ENCODE results near the gene PSMB1. TPM values are rescaled to one million over a fixed set of nuclear protein-coding genes. Genes with fewer than 3 reads are reported as not detected.
A peak's percentile ranks its signal among the peaks of the same experiment; 100 is the strongest.

Gene PSMB1
- total and polyA plus RNA-seq, 2 experiments from 2014 or later = 357 to 576 TPM

DNA sequence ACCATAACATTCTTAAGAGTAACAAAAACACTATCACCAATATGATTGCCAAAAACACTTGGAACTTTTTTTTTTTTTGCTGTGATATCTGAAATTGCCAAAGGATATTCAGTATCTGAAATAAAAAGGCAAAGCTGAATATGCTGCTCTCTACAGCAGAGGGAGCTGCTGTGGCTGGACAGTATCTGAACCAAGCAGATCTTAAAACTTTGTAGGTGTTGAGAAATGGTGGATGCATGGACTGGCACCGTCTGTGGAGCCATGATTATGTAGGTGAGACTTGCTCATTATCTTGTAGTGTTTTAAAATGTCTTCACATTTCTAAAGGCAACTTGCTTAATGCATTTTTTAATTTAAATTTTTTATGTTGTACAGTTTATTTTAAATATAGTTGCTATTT is 22.1 kb upstream of the PSMB1 start:
- TF ChIP-seq ZNF114 (CRISPR knock-in tag; IDR thresholded peaks at IDR 0.05) (no peak), EZH2 (IDR thresholded peaks at IDR 0.05; ENCODE audit: low read depth, unreplicated experiment) (no peak), CREB1 (CRISPR knock-in tag; IDR thresholded peaks at IDR 0.05; ENCODE audit: low read depth) (no peak), ZNF331 (CRISPR knock-in tag; IDR thresholded peaks at IDR 0.05; ENCODE audit: low read depth) (no peak), POLR2AphosphoS5 (IDR thresholded peaks at IDR 0.05; ENCODE audit: low read depth) (no peak), JUNB (IDR thresholded peaks at IDR 0.05; ENCODE audit: unreplicated experiment) (no peak)
- TF ChIP-seq, protein P1, sequence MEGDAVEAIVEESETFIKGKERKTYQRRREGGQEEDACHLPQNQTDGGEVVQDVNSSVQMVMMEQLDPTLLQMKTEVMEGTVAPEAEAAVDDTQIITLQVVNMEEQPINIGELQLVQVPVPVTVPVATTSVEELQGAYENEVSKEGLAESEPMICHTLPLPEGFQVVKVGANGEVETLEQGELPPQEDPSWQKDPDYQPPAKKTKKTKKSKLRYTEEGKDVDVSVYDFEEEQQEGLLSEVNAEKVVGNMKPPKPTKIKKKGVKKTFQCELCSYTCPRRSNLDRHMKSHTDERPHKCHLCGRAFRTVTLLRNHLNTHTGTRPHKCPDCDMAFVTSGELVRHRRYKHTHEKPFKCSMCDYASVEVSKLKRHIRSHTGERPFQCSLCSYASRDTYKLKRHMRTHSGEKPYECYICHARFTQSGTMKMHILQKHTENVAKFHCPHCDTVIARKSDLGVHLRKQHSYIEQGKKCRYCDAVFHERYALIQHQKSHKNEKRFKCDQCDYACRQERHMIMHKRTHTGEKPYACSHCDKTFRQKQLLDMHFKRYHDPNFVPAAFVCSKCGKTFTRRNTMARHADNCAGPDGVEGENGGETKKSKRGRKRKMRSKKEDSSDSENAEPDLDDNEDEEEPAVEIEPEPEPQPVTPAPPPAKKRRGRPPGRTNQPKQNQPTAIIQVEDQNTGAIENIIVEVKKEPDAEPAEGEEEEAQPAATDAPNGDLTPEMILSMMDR (conservative IDR thresholded peaks at IDR 0.05; ENCODE audit: low read depth in 2 of 2) = peak; percentile 58 to 64
- Histone ChIP-seq H2AFZ (no peak overlapping the region), H3K4me2 (no peak overlapping the region), H3K4me1 (ENCODE audit: insufficient read depth) (no peaks in the 10 kb centered on the region), H4K20me1 (replicated peaks; ENCODE audit: insufficient read depth) (no peaks in the 10 kb centered on the region), H3K4me3 (no peak overlapping the region), H3K9me2 (ENCODE audit: insufficient read depth) (no peaks in the 10 kb centered on the region), H3K27ac (ENCODE audit: low read depth) (0 out of 2 replicates have a peak overlapping the region, but pooled peaks have one; percentile 30), H3F3A (replicated peaks; ENCODE audit: low read depth) (no peaks in the 10 kb centered on the region), H3K79me2 (replicated peaks; ENCODE audit: insufficient read depth) (no peaks in the 10 kb centered on the region), H3K27me3 (ENCODE audit: insufficient read depth) (no peaks in the 10 kb centered on the region), H3K36me3 (ENCODE audit: insufficient read depth) (peaks cover 2% of the 10 kb centered on the region)
- DNase-seq (ENCODE audit: low spot score) (peak; percentile 36), ATAC-seq (peak; percentile 57; the same call in 2 of the 3 replicates)
- Mint-ChIP-seq H3K4me3 (no peak overlapping the region), H3K27me3 (ENCODE audit: insufficient read depth, low read depth, poor library complexity) (no peaks in the 10 kb centered on the region), H3K4me1 (no peaks in the 10 kb centered on the region), H3K27ac (no peak overlapping the region), H3K9me3 (no peaks in the 10 kb centered on the region), H3K36me3 (ENCODE audit: low read depth) (peaks cover 44% of the 10 kb centered on the region)

DNA sequence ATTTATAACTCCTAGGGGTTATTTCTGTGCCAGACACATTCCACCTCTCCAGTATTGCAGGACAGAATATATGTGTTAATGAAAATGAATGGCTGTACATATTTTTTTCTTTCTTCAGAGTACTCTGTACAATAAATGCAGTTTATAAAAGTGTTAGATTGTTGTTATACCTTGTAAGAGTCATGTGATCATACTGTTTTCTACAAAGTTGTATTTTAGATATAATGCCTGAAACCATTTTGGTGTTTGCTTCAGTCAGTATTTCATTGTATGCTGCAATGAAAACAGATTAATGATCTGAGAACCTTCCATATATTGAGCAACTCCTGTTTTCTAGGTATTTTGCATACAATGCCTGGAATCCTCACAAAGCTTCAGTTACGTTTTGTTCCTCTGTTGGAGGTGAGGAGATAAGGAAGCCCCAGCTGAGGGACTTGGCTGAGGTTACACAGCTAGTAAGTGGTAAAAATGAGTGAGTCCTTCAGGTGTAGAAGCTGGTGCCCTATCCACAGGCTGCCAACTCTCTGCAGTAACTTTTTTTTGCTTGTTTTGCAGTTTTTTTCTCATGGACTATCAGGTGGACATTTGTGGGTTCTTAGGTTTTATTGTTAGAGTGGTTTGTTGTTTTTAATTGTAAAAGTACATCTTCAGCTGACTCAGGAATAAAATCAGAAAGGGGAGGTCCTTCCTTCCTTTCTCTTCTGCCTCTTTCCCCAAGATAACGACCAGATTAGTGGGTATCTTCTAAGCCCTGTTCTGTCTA is 19.8 kb upstream of the PSMB1 start:
- Histone ChIP-seq H3K9me2 (ENCODE audit: insufficient read depth) (no peaks in the 10 kb centered on the region), H3F3A (replicated peaks; ENCODE audit: low read depth) (no peaks in the 10 kb centered on the region), H3K79me2 (replicated peaks; ENCODE audit: insufficient read depth) (no peaks in the 10 kb centered on the region), H3K36me3 (ENCODE audit: insufficient read depth) (peaks cover 16% of the 10 kb centered on the region), H3K27me3 (ENCODE audit: insufficient read depth) (no peaks in the 10 kb centered on the region), H3K4me1 (ENCODE audit: insufficient read depth) (no peaks in the 10 kb centered on the region), H3K4me2 (no peak overlapping the region), H3K27ac (ENCODE audit: low read depth) (no peak overlapping the region), H2AFZ (no peak overlapping the region), H4K20me1 (replicated peaks; ENCODE audit: insufficient read depth) (no peaks in the 10 kb centered on the region), H3K4me3 (no peak overlapping the region)
- Mint-ChIP-seq H3K27me3 (ENCODE audit: insufficient read depth, low read depth, poor library complexity) (no peaks in the 10 kb centered on the region), H3K36me3 (ENCODE audit: low read depth) (peaks cover 45% of the 10 kb centered on the region), H3K4me3 (no peak overlapping the region), H3K4me1 (no peaks in the 10 kb centered on the region), H3K27ac (no peak overlapping the region), H3K9me3 (no peaks in the 10 kb centered on the region)
- no peak for DNase-seq (ENCODE audit: low spot score)
- no peak for ATAC-seq
- TF ChIP-seq, protein P2, sequence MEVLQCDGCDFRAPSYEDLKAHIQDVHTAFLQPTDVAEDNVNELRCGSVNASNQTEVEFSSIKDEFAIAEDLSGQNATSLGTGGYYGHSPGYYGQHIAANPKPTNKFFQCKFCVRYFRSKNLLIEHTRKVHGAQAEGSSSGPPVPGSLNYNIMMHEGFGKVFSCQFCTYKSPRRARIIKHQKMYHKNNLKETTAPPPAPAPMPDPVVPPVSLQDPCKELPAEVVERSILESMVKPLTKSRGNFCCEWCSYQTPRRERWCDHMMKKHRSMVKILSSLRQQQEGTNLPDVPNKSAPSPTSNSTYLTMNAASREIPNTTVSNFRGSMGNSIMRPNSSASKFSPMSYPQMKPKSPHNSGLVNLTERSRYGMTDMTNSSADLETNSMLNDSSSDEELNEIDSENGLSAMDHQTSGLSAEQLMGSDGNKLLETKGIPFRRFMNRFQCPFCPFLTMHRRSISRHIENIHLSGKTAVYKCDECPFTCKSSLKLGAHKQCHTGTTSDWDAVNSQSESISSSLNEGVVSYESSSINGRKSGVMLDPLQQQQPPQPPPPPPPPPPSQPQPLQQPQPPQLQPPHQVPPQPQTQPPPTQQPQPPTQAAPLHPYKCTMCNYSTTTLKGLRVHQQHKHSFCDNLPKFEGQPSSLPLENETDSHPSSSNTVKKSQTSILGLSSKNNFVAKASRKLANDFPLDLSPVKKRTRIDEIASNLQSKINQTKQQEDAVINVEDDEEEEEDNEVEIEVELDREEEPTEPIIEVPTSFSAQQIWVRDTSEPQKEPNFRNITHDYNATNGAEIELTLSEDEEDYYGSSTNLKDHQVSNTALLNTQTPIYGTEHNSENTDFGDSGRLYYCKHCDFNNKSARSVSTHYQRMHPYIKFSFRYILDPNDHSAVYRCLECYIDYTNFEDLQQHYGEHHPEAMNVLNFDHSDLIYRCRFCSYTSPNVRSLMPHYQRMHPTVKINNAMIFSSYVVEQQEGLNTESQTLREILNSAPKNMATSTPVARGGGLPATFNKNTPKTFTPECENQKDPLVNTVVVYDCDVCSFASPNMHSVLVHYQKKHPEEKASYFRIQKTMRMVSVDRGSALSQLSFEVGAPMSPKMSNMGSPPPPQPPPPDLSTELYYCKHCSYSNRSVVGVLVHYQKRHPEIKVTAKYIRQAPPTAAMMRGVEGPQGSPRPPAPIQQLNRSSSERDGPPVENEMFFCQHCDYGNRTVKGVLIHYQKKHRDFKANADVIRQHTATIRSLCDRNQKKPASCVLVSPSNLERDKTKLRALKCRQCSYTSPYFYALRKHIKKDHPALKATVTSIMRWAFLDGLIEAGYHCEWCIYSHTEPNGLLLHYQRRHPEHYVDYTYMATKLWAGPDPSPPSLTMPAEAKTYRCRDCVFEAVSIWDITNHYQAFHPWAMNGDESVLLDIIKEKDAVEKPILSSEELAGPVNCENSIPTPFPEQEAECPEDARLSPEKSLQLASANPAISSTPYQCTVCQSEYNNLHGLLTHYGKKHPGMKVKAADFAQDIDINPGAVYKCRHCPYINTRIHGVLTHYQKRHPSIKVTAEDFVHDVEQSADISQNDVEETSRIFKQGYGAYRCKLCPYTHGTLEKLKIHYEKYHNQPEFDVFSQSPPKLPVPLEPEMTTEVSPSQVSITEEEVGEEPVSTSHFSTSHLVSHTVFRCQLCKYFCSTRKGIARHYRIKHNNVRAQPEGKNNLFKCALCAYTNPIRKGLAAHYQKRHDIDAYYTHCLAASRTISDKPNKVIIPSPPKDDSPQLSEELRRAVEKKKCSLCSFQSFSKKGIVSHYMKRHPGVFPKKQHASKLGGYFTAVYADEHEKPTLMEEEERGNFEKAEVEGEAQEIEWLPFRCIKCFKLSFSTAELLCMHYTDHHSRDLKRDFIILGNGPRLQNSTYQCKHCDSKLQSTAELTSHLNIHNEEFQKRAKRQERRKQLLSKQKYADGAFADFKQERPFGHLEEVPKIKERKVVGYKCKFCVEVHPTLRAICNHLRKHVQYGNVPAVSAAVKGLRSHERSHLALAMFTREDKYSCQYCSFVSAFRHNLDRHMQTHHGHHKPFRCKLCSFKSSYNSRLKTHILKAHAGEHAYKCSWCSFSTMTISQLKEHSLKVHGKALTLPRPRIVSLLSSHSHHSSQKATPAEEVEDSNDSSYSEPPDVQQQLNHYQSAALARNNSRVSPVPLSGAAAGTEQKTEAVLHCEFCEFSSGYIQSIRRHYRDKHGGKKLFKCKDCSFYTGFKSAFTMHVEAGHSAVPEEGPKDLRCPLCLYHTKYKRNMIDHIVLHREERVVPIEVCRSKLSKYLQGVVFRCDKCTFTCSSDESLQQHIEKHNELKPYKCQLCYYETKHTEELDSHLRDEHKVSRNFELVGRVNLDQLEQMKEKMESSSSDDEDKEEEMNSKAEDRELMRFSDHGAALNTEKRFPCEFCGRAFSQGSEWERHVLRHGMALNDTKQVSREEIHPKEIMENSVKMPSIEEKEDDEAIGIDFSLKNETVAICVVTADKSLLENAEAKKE (CRISPR knock-in tag; IDR thresholded peaks at IDR 0.05) = no peak
- no peak for TF ChIP-seq NANOG (IDR thresholded peaks at IDR 0.05; ENCODE audit: borderline replicate concordance)
